ENCODE data around the gene RPLP2. TPM values are rescaled to one million over a fixed set of nuclear protein-coding genes. Genes with fewer than 3 reads are reported as not detected.

RPLP2 gene
- total RNA-seq, 1 experiment from 2014 or later: 2,142 TPM

DNA sequence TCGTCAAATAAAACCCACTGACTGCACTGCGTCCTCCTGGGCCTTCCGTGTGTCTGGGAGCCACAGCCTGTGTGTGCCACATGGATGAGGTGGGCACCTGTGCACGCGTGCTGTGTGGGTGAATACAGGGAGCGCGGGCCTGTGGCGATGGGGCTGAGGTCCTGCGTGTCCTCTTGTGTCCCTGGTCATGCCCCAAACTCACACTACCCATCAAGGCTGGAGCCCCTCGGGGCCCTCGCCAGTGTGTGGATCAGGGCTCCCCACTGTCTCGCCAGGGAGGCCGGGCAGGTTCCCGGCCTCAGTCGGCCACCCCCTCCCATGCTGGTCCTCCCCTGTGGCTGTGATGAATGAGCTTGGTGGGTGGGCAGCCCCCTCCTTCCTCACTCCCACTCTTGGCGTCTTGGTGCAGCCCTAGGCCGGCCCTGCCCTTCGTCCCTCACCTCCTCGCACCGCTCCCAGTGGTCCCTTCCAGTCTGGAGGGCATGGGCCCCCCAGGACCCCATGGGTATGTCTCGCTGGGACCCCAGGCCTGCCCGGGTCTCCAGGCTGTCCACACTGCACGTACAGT, 22.3 kb downstream of the RPLP2 start:
- CTCF ChIA-PET: no interaction called here
- peak overlapping the region; percentile 81 for H3K4me3 Mint-ChIP-seq (ENCODE audit: unreplicated experiment)
- peaks cover 17% of the 10 kb centered on the region for H3K4me1 Mint-ChIP-seq (ENCODE audit: insufficient read depth, unreplicated experiment)
- H3K27me3 Mint-ChIP-seq (ENCODE audit: insufficient read depth, unreplicated experiment): no peaks in the 10 kb centered on the region
- TF ChIP-seq, protein P1, sequence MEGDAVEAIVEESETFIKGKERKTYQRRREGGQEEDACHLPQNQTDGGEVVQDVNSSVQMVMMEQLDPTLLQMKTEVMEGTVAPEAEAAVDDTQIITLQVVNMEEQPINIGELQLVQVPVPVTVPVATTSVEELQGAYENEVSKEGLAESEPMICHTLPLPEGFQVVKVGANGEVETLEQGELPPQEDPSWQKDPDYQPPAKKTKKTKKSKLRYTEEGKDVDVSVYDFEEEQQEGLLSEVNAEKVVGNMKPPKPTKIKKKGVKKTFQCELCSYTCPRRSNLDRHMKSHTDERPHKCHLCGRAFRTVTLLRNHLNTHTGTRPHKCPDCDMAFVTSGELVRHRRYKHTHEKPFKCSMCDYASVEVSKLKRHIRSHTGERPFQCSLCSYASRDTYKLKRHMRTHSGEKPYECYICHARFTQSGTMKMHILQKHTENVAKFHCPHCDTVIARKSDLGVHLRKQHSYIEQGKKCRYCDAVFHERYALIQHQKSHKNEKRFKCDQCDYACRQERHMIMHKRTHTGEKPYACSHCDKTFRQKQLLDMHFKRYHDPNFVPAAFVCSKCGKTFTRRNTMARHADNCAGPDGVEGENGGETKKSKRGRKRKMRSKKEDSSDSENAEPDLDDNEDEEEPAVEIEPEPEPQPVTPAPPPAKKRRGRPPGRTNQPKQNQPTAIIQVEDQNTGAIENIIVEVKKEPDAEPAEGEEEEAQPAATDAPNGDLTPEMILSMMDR (IDR thresholded peaks at IDR 0.05; ENCODE audit: unreplicated experiment): no peak
- BruUV-seq (replicated peaks): no TSS peak
- intact Hi-C loops (cut with micrococcal nuclease): no loop called here
- no peak overlapping the region for H3K27ac Mint-ChIP-seq (ENCODE audit: low read depth, unreplicated experiment)
- POLR2A ChIA-PET: interaction anchor here (0.5 to 11.4 kb wide), 10 partner anchors 7 to 296 kb away, joined by 3 to 274 read pairs (median 4); partner anchors contain the start of genes AP2A2, HRAS, PNPLA2 and POLR2L
- peaks cover 34% of the 10 kb centered on the region for H3K36me3 Mint-ChIP-seq (ENCODE audit: insufficient read depth, unreplicated experiment)
- no peaks in the 10 kb centered on the region for H3K9me3 Mint-ChIP-seq (ENCODE audit: unreplicated experiment)
- no peak for DNase-seq (ENCODE audit: unreplicated experiment)

DNA sequence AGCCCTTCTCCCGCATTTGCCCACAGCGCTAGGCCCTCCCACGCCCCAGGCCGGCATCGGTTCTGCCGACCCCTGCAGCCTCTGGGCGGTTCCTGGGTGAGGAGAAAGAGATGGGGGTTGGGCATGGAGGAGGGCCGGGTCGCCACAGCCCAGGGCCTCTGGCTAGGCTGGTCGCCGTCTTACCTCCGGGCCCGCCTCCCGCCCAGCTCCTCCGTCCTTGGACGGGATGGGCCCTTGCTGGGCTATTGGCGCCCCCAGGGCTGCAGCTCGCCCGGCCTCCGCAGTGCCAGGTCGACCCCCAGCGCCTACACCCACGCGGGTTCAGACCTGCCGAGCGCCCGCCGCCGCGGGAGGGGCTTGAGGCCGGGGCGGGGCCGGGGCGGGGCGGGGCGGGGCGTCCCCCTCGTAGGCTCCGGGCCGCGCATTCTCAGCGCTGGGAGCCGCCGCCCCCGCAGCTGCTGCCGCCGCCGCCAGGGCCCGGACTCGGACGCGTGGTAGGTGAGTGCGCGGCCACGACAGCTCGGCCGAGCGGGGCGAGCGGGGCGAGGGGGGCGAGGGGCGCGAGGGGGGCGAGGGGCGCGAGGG, 22.9 kb downstream of the RPLP2 start, which contains the start of gene CD151:
Gene CD151, plus strand, starts transcription at position 424 of the 585 bp plus-strand sequence. CDS start 3,118 bp downstream, outside the sequence.
- Mint-ChIP-seq H3K4me3 (ENCODE audit: unreplicated experiment) (peak within 1 kb of the TSS; percentile 81), H3K27ac (ENCODE audit: low read depth, unreplicated experiment) (peak within 1 kb of the TSS; percentile 94), H3K27me3 (ENCODE audit: insufficient read depth, unreplicated experiment) (no peaks in the 10 kb centered on the region), H3K4me1 (ENCODE audit: insufficient read depth, unreplicated experiment) (peaks cover 17% of the 10 kb centered on the region), H3K9me3 (ENCODE audit: unreplicated experiment) (no peaks in the 10 kb centered on the region), H3K36me3 (ENCODE audit: insufficient read depth, unreplicated experiment) (peaks cover 40% of the 10 kb centered on the region)
- BruUV-seq (replicated peaks): no TSS peak
- POLR2A ChIA-PET: interaction anchor here (0.6 to 11.4 kb wide), 9 partner anchors 8 to 256 kb away, joined by 3 to 274 read pairs (median 4); partner anchors contain the start of genes AP2A2, PHRF1, PNPLA2 and POLR2L
- TF ChIP-seq, protein P1 (IDR thresholded peaks at IDR 0.05; ENCODE audit: unreplicated experiment): no peak
- CTCF ChIA-PET: no interaction called here
- intact Hi-C loops (cut with micrococcal nuclease): no loop called here
- DNase-seq (ENCODE audit: unreplicated experiment): peak; percentile 68

- CTCF ChIA-PET: interaction anchor here (0.7 to 1.6 kb wide), 2 partner anchors 11 to 13 kb away, joined by 3 to 6 read pairs; no protein-coding TSS in a partner anchor
- intact Hi-C loops (cut with micrococcal nuclease): no loop called here
- no TSS peak for BruUV-seq (replicated peaks)
- H3K36me3 Mint-ChIP-seq (ENCODE audit: insufficient read depth, unreplicated experiment): peaks cover 47% of the 10 kb centered on the region
- H3K27ac Mint-ChIP-seq (ENCODE audit: low read depth, unreplicated experiment): peak overlapping the region; percentile 94
- peaks cover 17% of the 10 kb centered on the region for H3K4me1 Mint-ChIP-seq (ENCODE audit: insufficient read depth, unreplicated experiment)
- peak; percentile 58 for DNase-seq (ENCODE audit: unreplicated experiment)
- TF ChIP-seq, protein P1 (IDR thresholded peaks at IDR 0.05; ENCODE audit: unreplicated experiment): no peak
- no peaks in the 10 kb centered on the region for H3K9me3 Mint-ChIP-seq (ENCODE audit: unreplicated experiment)
- POLR2A ChIA-PET: interaction anchor here (0.6 to 11.4 kb wide), 17 partner anchors 9 to 299 kb away, joined by 3 to 274 read pairs (median 6); partner anchors contain the start of genes GATD1, PHRF1, PIDD1 and PNPLA2
- H3K4me3 Mint-ChIP-seq (ENCODE audit: unreplicated experiment): peak overlapping the region; percentile 81
- H3K27me3 Mint-ChIP-seq (ENCODE audit: insufficient read depth, unreplicated experiment): no peaks in the 10 kb centered on the region
Measured at GRCh38 chr11:833114-833791, 23.5 kb downstream of the RPLP2 start.
